HG02973 (cell line): ENCODE data around the gene BSDC1.
A peak's percentile ranks its signal among the peaks of the same experiment; 100 is the strongest.
"Not testable (repeated sequence)": the region's sequence is repeated elsewhere in the genome, so short reads cannot be mapped to it uniquely, and the experiment has no call there.

Source experiments
- ATAC-seq: cut with Tn5 transposase; IDR thresholded peaks from one replicate; pipeline ENCODE4 v1.9.1; 2021; ENCODE audit warnings: moderate library complexity; ENCODE audit not compliant: unreplicated experiment

The BSDC1 gene

GRCh38 chr1:32394141-32394889 is at the start of gene BSDC1:
TSS of gene BSDC1 (minus strand) at chr1:32394441. CDS start at chr1:32394414, 27 bp downstream.
- peak; percentile 90 for ATAC-seq

GRCh38 chr1:32441467-32441866 is 47.2 kb upstream of the BSDC1 start:
- not testable (repeated sequence) for ATAC-seq

GRCh38 chr1:32438777-32439176 is 44.5 kb upstream of the BSDC1 start:
- ATAC-seq: not testable (repeated sequence)

- ATAC-seq: no peak
Observed at GRCh38 chr1:32438136-32438535, 43.9 kb upstream of the BSDC1 start.

- ATAC-seq: no peak
Observed at GRCh38 chr1:32431736-32432400, 37.6 kb upstream of the BSDC1 start.

GRCh38 chr1:32427264-32427963 is 33.2 kb upstream of the BSDC1 start:
- no peak for ATAC-seq

GRCh38 chr1:32426489-32427255 is 32.4 kb upstream of the BSDC1 start:
- ATAC-seq: no peak

- ATAC-seq: no peak
Observed at GRCh38 chr1:32421775-32422174, 27.5 kb upstream of the BSDC1 start.

- ATAC-seq: no peak
Observed at GRCh38 chr1:32414186-32414886, 20.1 kb upstream of the BSDC1 start.

GRCh38 chr1:32413507-32414185 is 19.4 kb upstream of the BSDC1 start:
- no peak for ATAC-seq

GRCh38 chr1:32411261-32411660 is 17.0 kb upstream of the BSDC1 start:
- no peak for ATAC-seq

GRCh38 chr1:32406629-32407111 is 12.4 kb upstream of the BSDC1 start:
- no peak for ATAC-seq

GRCh38 chr1:32405672-32406467 is 11.6 kb upstream of the BSDC1 start:
- no peak for ATAC-seq

- ATAC-seq: no peak
Observed at GRCh38 chr1:32404946-32405345, 10.7 kb upstream of the BSDC1 start.

GRCh38 chr1:32400876-32401631 is 6.8 kb upstream of the BSDC1 start:
- no peak for ATAC-seq

GRCh38 chr1:32399843-32400242 is 5.6 kb upstream of the BSDC1 start:
- no peak for ATAC-seq

- ATAC-seq: no peak
Observed at GRCh38 chr1:32398401-32398800, 4.2 kb upstream of the BSDC1 start.

- ATAC-seq: not testable (repeated sequence)
Observed at GRCh38 chr1:32396524-32396923, 2.3 kb upstream of the BSDC1 start.
